Ammon's horn (tissue), 1 donor: ENCODE data around the gene ZNG1F.
"Not testable (repeated sequence)": the region's sequence is repeated elsewhere in the genome, so short reads cannot be mapped to it uniquely, and the experiment has no call there.

Experiments used
- DNase-seq: peaks from one replicate; pipeline ENCODE4 v3.0.0-alpha.2; 2016; ENCODE audit warnings: low spot score

The ZNG1F gene

DNA sequence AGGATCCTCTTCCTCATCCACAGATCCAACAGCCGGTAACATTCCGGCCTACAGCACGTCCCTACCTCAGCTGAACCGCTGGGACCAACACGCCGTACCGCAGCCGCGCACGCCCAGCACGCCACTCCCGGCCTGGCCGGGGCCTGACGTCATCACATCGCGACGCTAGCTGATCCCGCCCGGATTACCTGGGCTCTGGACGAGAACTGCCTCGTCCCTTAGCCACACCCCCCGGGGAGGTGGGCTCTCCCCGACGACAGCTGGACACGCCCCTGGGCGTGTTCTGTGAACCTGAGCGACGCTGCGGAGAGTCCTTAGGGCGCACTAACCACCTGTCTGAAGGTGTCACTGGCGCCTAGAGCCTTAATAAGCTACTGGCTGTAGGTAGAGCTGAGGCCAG, at the start of gene ZNG1F:
TSS of gene ZNG1F (minus strand) at position 101 of the 400 bp plus-strand sequence. CDS start at position 42, 59 bp downstream.
- DNase-seq, result not testable (repeated sequence)

GRCh38 chr9:41237110-41237749, 48.1 kb upstream of the ZNG1F start:
- not testable (repeated sequence) for DNase-seq

GRCh38 chr9:41236486-41237109, 47.5 kb upstream of the ZNG1F start:
- DNase-seq, result not testable (repeated sequence)

DNA sequence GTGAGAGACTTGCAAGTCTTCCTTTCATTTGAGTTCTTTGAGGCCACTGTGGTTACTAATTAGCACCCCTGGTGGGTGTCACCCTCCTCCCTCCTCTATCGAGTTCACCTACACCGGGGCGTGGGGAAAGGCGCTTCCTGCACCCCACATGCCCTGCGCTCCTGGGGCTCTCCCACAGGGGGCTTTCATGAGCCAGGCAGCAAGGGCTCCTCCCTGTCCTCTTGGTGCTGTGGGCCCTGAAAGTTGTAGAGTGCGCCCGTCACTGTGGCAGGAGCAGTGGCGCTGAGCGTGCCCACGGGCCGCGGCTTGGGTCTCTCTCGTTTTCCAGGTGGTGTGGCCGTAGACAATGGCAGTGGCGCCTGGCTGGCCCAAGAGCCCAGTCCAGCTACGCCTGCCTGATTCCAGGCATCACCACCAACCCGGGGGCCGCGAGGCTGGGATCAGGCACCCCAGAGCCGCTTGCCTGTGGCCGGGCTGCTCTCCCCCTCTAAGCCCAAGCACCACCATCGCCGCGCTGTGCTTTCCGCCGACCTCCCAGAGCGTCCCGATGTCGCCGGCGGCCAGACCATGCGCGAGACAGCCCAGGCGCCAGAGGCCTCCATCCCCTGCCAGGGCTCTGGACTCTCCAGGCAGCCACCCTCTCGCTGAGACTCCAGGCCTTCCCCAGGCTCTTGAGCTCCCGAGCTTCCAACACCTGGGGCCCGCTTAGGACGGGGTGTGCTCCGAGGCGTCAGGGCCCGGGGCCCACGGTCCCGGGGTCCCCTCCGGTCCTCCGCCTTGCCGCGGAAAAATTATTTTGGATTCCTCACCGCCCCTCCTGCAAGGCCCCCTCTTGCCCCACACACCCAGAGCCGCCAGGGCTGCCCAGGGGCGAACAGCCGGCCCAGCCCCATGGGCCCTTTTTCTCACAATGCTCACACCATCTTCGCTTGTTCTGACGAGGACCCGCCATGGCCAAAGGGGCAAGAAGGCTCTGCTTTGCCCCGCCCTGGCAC, 46.0 kb upstream of the ZNG1F start:
- DNase-seq, result peak; percentile 25

DNA sequence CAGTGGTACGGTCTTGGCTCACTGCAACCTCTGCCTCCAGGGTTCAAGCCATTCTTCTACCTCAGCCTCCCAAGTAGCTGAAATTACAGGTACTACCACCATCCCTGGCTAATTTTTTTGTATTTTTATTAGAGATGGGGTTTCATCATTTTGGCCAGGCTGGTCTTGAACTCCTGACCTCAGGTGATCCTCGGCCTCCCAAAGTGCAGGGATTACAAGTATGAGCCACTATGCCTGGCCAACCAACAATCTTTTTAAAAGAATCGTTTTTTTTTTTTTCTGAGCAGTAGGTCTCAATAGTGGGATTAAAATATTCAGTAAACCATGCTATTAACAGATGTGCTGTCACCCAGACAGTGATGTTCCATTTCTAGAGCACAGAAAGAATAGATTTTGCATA, 45.1 kb upstream of the ZNG1F start:
- not testable (repeated sequence) for DNase-seq

DNA sequence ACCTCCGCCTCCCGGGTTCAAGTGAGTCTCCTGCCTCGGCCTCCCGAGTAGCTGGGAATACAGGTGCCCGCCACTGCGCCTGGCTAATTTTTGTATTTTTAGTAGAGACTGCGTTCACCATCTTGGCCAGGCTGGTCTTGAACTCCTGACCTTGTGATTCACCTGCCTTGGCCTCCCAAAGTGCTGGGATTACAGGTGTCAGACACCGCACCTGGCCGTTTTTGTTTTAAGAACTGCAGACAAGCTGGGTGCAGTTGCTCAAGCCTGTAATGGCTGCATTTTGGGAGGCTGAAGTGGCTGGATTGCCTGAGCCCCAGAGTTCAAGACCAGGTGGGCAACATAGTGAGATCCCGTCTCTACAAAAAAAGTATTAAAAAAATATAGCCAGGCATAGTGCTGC, 43.2 kb upstream of the ZNG1F start:
- DNase-seq, result not testable (repeated sequence)

GRCh38 chr9:41230418-41230817, 41.3 kb upstream of the ZNG1F start:
- peak; percentile 34 for DNase-seq

- peak; percentile 55 for DNase-seq
Measured at GRCh38 chr9:41229408-41230401, 40.6 kb upstream of the ZNG1F start.

DNA sequence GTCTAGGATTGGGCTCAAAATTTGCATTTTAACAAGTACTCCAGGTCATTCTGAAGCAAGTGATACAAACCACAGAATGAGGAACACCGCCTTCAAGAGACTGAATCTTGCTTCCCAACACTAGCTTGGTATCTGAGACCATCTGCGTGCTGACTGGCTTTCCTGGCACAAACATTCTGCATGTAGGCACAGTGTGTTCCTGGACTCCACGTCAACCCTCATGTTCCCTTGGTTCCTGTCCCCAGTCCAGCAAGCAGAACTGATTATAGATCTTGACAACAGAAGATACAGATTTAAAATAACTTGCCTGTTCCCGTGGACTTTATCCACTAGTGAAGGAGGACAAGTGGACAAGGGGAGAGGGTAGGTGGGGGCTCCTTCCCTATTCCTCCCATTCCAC, 30.7 kb upstream of the ZNG1F start:
- peak; percentile 62 for DNase-seq

DNA sequence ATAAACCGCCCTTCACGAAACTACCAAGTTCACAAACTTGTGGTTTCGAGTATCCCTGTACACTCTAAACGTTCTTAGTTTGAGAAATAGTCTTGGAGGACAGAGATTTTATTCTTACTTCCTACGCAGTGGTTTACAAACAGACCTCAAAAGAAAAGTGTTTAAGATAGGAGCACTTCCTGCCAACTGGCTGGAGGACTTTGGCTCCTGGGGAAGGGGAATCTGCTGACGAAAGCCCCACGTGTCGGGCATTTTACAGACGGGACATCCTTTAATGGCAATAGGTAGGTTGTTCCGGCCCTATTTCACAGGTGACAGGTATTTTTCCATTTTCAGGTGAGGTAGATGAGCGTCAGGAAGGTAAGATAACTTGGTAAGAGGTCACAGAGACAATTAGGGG, 678 bp downstream of the ZNG1F start:
- not testable (repeated sequence) for DNase-seq

DNA sequence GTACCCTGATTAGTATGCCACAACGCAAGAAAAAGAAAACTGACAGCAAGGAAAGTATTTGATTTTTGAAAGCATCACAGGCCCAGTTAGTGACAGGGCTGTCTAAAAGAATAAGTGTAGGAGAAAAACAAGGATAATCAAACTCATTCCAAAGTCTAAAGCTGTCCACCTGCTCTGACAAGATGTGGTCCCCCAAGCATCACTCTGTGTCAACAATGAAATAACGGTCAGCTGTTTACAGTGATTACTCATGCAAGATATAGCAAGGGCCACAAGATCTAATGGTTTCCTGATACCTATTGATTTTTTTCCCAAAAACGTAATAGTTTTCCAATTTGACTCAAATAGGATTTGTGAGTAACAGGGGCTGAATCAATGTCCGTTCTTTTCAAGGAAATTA, 14.1 kb downstream of the ZNG1F start:
- DNase-seq, result not testable (repeated sequence)

DNA sequence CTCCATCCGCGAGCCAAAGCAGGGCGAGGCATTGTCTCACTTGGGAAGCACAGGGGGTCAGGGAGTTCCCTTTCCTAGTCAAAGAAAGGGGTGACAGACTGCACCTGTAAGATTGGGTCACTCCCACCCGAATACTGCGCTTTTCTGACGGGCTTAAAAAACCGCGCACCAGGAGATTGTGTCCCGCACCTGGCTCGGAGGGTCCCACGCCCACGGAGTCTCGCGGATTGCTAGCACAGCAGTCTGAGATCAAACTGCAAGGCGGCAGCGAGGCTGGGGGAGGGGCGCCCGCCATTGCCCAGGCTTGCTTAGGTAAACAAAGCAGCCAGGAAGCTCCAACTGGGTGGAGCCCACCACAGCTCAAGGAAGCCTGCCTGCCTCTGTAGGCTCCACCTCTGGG, 39.0 kb downstream of the ZNG1F start:
- DNase-seq, result not testable (repeated sequence)

GRCh38 chr9:41141878-41142277, 47.2 kb downstream of the ZNG1F start:
- DNase-seq, result not testable (repeated sequence)

GRCh38 chr9:41128581-41128980, 60.5 kb downstream of the ZNG1F start, which contains the start of gene FOXD4L6:
TSS of gene FOXD4L6 (minus strand) at chr9:41128681. CDS start at chr9:41128383, 298 bp downstream.
- DNase-seq, result not testable (repeated sequence)

GRCh38 chr9:41126746-41127446, 62.2 kb downstream of the ZNG1F start:
- not testable (repeated sequence) for DNase-seq

GRCh38 chr9:41125936-41126335, 63.2 kb downstream of the ZNG1F start:
- DNase-seq, result not testable (repeated sequence)

DNA sequence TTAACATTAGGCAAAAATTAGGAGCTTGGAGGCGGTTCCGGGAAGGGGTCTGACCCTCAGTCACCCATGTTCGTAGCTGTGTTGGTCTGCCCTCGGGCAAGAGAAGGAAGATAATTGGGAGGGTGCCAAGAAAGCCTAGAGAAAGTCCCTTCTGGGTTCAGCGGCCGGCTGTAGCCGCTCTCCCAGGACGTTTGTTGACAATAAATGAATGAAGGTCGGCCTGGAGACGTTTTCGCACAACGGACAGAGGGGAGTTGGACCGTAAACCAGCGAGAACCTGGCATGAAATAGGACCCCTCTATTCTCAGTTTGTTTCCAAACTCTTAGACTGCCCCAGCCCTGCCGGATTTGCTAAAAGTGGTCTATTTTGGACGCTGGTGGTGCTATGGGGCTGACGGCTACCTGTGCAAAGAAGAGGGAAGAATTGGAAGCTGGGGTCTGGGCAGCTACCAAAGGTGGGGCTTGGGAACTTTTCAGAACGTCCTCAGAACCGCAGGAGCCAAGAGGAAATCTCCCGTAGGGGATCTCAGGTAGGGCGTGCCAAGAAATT, 63.9 kb downstream of the ZNG1F start:
- not testable (repeated sequence) for DNase-seq

- DNase-seq, result not testable (repeated sequence)
Measured at GRCh38 chr9:41124250-41125108, 64.6 kb downstream of the ZNG1F start.

DNA sequence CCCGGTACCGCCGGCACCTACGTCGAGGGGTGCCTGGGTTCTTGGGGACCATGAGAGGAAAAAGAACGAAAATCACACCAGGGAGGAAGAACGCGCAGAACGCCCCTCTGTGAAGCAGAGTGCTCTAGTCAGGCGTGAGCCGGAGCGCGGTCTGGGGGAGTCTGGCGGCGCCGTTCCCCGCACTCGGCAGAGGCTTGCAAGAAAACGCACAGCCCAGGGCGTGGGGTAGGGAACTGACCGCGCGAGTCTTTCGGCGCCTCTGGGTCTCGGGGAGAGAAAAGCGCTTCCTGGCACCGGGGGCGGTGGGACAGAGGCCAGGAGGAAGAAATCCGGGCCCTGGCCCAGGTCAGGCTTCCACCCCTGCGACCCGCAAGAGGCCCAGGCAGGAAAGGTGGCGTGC, 65.3 kb downstream of the ZNG1F start:
- not testable (repeated sequence) for DNase-seq
